ENCODE results near the gene C10orf95.

C10orf95 gene

DNA sequence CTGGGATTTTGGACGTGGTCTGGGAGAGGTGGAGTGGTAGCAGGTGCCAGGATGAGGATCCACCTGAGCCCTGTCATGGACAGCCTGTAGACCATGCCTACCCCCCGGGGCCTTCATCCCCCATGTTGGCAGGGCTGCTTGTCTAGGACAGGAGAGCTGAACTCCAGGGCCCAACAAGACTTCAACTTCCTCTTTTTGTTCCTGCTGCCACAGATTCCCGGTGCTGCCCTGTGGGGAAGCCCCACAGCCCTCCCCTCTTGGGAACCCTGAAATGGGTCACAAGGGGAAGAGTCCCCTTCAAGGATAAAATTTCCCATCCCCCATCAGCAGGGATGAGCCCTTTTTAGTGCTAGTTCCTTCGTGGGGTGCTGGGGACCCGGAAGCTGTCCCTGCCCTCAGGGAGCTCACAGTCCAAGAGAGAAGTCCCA is 17.7 kb downstream of the C10orf95 start:
- no peak for DNase-seq

GRCh38 chr10:102432162-102432950 is 19.0 kb downstream of the C10orf95 start, which contains the start of gene CUEDC2:
TSS of gene CUEDC2 (minus strand) at chr10:102432574. CDS start at chr10:102425188, 7,386 bp downstream.
- DNase-seq, result peak; percentile 97

GRCh38 chr10:102431452-102432124 is 19.8 kb downstream of the C10orf95 start:
- no peak for DNase-seq

DNA sequence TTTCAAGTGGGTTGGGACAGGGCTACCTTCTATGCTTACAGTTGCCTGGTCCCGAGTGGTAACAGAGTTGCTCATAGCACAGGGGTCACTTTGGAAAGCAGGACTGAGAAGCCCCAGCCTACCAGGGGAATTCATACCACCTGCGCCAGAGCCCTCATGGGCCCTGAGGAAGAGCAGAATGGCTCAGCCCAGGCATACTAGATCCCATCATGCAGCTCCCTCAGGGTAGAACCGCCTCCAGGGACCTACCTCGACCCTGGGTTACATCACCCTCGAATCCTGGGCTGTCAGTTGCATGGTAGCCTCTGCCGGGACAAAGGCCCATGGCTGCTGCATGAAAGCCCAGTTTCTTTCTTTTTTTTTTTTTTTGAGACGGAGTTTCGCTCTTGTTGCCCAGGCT is 21.9 kb downstream of the C10orf95 start:
- no peak for DNase-seq

- no peak for DNase-seq
Measured at GRCh38 chr10:102426803-102427287, 24.5 kb downstream of the C10orf95 start.

- DNase-seq, result no peak
Measured at GRCh38 chr10:102425444-102425843, 25.9 kb downstream of the C10orf95 start.

DNA sequence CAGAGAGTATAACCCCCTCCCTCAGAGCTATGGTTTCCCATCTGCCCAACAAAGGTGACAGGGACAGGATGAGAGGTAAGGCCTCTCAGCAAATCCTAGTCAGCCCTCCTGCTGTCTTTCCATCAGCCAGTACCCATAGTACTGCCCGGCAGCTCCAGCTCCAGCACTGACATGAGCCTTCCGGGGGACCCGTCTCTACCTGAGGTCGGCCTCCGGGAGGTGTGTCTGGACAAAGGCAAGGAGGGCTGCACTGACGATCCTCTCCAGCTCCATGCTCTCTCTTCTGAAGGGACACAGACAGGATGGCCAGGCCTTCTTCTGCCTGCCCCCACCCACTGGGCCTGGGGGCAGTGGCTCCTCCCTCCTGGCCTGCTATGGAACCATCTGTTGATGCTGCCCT is 26.4 kb downstream of the C10orf95 start:
- DNase-seq, result no peak

- no peak for DNase-seq
Measured at GRCh38 chr10:102424145-102424544, 27.2 kb downstream of the C10orf95 start.

DNA sequence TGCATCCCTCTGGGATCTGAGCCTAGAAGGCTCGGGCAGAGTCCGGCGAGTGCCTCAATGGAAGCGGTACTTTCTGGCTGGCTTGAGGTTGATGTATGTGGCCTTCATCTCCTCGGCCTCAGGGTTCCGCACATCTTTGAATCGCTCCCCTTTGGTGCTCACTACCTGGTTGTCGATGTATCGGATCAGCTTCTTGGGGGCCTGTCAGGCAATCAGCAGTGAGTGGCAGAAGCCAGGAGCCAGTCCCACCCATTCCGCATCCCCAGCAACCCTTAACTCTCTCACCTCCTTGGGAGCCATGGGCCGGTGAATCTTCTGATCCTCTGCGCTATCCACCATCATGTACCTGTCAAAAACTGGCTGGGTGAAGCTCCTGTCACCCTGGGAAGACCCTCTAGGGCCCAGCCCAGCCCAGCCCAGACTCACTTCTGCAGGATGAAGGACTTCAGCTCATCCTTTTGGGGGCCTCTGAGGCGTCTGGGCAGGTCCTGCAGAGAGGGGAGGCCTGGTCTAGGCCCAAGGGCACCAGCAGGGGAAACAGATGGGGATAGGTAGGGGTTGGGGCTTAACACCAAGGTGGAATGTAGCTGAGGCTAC is 27.9 kb downstream of the C10orf95 start:
- no peak for DNase-seq

- peak; percentile 57 for DNase-seq
Measured at GRCh38 chr10:102422545-102423129, 28.7 kb downstream of the C10orf95 start.

- DNase-seq, result no peak
Measured at GRCh38 chr10:102421757-102422512, 29.4 kb downstream of the C10orf95 start.

DNA sequence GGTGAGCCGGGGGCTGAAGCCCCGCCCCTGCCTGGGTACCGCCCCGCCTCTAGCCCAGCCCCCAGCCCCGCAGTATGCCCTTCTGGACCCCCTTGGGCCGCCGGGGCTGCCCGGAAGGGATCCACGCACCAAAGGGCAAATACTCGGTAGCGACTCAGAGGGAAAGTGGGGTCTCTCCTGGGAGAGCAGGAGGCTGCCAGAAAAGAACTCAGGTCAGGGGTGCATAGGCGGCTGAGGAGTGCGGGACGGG is 29.9 kb downstream of the C10orf95 start:
- no peak for DNase-seq

DNA sequence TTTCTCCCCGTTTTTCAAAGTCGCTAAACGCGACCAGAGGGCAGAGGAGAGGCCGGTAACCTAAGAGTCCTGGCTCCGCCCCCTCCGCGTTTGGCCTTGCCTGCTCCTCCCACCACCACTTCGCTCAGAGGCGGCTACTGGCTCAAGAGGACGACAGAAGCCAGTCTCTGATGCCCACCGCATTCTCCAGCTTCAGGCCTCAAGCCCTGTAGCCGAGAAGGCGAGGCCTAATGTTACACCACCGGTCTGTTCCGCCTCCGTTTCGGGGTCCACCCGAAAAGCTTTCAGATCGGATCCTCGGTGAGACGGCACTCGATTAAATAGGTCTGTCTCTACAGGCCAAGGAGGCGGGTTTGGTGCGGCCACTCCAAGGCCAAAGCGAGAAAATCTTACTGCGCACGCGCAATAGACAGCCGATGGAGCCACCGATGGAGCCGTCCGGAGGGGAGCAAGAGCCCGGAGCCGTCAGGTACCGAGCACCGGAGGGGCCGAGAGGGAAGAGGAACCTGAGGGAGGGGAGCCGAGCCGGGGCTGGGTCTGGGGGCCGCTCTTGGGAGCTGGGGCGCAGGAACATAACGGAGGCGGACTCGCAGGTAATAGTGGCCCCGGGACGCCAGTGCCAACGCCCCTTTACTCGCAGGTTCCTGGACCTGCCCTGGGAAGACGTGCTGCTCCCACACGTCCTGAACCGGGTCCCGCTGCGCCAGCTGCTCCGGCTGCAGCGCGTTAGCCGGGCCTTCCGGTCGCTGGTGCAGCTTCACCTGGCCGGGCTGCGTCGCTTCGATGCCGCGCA is 30.4 kb downstream of the C10orf95 start, which contains the start of gene FBXL15:
Gene FBXL15 (plus strand): TSS at position 123 of the 793 bp plus-strand sequence. CDS start 294 bp downstream, at position 417.
- peak; percentile 92 for DNase-seq

DNA sequence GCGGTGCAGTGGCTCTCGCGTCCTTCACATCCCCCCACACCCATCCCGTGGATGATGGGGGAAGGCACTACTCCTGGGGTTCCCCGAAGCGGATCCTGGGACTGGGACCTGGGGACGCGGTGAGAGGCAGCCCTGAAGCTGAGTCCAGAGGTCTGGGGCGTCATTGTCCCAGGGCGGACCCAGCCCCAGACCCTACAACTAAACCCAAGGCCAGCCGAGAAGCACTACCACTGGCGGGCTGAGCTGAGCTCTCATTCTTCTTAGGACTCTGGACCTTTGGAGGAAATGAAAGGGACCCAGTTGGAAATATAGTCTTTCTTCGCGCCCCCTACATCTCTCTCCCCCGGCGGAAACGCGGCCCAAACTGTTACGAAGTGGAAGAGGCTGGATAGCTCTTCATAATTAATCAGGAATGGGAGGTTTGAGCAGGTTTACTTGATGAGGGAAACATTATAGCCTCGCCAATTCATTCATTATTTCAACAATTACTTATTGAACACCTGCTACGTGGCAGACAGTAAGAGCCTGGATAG is 31.1 kb downstream of the C10orf95 start:
- no peak for DNase-seq

DNA sequence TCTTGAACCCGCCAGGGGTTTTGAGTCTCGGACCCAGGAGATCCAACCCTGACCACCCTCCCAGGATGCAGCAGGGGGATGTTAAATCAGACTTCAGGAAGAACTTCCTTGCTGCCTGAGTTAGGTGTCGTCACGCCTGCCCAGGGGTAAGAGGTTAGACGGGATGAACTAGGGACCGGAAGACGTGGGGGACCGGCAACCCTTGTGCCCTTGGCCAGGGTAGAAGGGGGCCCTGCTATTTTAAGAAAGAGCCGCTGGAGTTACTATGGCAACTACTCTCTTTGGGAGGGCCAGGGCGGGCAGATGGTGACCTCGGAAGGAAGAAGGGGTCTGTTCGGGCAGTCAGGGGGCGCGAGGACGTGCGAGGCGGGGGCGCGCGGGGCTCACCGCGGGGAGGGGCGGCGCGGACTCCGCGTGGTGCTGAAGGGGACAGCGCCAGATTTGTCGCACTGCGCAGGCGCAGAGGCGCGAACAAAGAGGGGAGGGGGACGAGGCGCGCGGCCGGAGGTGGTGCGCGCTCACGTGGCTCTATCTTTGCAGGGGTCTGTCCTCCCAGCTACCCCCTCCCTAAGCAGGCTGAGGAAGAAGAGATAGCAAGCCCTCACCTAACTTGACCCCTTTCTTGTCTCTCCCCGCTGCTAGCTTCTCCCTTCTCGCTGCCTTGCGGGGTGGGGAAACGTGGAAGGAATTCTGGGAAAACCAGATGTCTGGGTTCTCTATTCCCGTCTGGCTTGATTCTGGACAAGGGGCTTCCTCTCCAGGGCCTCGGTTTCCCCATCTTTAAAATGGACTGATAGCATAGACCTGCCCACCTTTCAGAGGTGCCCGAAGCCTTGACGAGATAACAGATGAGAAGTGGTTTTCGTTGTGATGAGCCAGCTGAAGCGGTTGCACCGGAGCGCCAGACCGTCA is 31.8 kb downstream of the C10orf95 start:
- peak; percentile 71 for DNase-seq

DNA sequence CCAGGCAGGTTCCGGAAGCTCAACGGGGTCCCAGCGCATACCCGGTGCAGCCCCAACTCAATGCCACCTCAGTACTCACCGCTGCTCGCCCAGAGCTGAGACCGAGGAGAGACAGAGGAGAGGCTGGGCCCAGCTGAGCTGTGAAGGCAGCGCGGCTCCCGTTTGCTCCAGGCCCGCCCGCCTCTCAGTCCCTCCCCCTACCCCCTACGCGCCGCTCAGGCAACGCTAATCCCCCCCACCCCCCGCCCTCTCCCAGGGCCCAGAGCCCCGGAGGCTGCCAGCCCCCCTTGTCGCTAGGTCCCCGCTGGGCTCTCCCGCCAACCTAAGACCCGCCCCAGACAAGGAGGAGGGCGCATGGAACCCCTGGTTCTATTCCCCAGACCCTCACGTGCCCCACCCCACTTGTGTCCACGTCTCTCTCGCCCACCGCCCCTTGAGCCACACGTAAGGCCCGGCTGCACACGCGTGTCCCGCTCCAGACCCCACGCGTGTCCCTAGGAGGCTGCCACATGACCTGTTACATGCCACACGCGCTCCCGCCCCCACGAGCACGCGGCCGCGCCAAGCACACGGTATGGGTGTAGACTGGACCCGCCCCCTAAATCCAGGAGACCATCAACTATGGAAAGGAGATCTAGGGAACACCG is 32.6 kb downstream of the C10orf95 start, which contains the start of gene PSD:
Gene PSD (minus strand): TSS at position 164 of the 647 bp plus-strand sequence. CDS start 1,747 bp downstream, outside the sequence.
- DNase-seq, result no peak

DNA sequence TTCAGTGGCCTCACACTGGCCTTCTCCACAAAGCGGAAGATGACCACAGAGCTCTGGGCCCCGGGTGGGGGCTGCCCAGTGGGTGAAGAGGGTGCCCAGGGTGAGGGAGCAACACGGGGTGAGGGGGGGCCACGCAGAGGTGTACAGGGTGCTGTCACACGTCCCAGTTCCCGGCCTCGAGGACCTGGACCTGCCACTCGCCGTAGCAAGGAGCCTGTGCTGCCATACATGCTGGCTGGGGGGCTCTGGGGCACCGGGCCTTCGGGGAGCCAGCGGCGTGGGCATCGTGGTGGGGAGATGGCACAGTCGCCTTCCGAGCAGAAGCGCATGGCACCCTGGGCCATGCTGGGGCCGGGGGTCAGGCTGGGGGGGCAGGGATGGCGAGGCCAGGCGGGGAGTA is 34.6 kb downstream of the C10orf95 start:
- DNase-seq, result no peak

- DNase-seq, result no peak
Measured at GRCh38 chr10:102416283-102416682, 35.1 kb downstream of the C10orf95 start.

DNA sequence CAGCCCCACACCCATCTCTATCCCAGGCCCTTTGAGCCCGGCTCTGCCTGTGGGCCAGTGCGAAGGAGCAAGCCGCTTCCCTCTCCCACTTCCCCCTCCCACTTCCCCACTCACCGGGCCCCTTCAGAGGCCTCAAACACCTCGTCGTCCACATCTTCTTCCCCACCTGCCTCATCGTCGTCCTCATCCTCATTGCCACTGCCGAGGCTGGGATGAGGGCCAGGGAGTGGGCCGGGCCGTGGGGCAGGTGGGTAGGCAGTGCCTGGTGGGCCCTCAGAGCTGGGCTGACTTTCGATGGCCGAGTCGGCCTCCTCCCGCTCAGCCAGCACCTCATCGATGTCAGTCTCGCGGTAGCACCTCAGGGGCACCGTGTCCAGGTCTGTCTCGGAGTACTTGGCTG is 36.6 kb downstream of the C10orf95 start:
- no peak for DNase-seq
